Measurements from ENCODE around the gene BACH2.
A peak's percentile ranks its signal among the peaks of the same experiment; 100 is the strongest.

Gene BACH2

GRCh38 chr6:90237350-90237990 is 59.2 kb downstream of the BACH2 start:
- DNase-seq (ENCODE audit: low read depth), result no peak

GRCh38 chr6:90233994-90234393 is 62.6 kb downstream of the BACH2 start:
- DNase-seq (ENCODE audit: low read depth), result no peak

- DNase-seq (ENCODE audit: low read depth), result no peak
Observed at GRCh38 chr6:90233213-90233612, 63.4 kb downstream of the BACH2 start.

GRCh38 chr6:90231798-90232197 is 64.8 kb downstream of the BACH2 start:
- DNase-seq (ENCODE audit: low read depth), result no peak

- DNase-seq (ENCODE audit: low read depth), result no peak
Observed at GRCh38 chr6:90231308-90231707, 65.3 kb downstream of the BACH2 start.

- DNase-seq (ENCODE audit: low read depth), result no peak
Observed at GRCh38 chr6:90230548-90231215, 66.0 kb downstream of the BACH2 start.

- no peak for DNase-seq (ENCODE audit: low read depth)
Observed at GRCh38 chr6:90229331-90230010, 67.2 kb downstream of the BACH2 start.

- no peak for DNase-seq (ENCODE audit: low read depth)
Observed at GRCh38 chr6:90227673-90228072, 69.0 kb downstream of the BACH2 start.

GRCh38 chr6:90227213-90227612 is 69.4 kb downstream of the BACH2 start:
- DNase-seq (ENCODE audit: low read depth), result no peak

GRCh38 chr6:90226257-90226656 is 70.4 kb downstream of the BACH2 start:
- DNase-seq (ENCODE audit: low read depth), result no peak

GRCh38 chr6:90224196-90224595 is 72.4 kb downstream of the BACH2 start:
- DNase-seq (ENCODE audit: low read depth), result no peak

GRCh38 chr6:90222724-90223198 is 73.9 kb downstream of the BACH2 start:
- DNase-seq (ENCODE audit: low read depth), result no peak

GRCh38 chr6:90222008-90222407 is 74.6 kb downstream of the BACH2 start:
- no peak for DNase-seq (ENCODE audit: low read depth)

GRCh38 chr6:90221403-90221802 is 75.2 kb downstream of the BACH2 start:
- no peak for DNase-seq (ENCODE audit: low read depth)

- no peak for DNase-seq (ENCODE audit: low read depth)
Observed at GRCh38 chr6:90220273-90220672, 76.4 kb downstream of the BACH2 start.

- peak; percentile 57 for DNase-seq (ENCODE audit: low read depth)
Observed at GRCh38 chr6:90219209-90219985, 77.2 kb downstream of the BACH2 start.

GRCh38 chr6:90218959-90219208 is 77.8 kb downstream of the BACH2 start:
- no peak for DNase-seq (ENCODE audit: low read depth)

GRCh38 chr6:90217506-90218127 is 79.0 kb downstream of the BACH2 start:
- peak; percentile 3 for DNase-seq (ENCODE audit: low read depth)

- no peak for DNase-seq (ENCODE audit: low read depth)
Observed at GRCh38 chr6:90216072-90216977, 80.3 kb downstream of the BACH2 start.

- DNase-seq (ENCODE audit: low read depth), result no peak
Observed at GRCh38 chr6:90214966-90215365, 81.7 kb downstream of the BACH2 start.

- DNase-seq (ENCODE audit: low read depth), result no peak
Observed at GRCh38 chr6:90214461-90214860, 82.2 kb downstream of the BACH2 start.
